Measurements from ENCODE around the gene MUS81. TPM values are rescaled to one million over a fixed set of nuclear protein-coding genes. Genes with fewer than 3 reads are reported as not detected.

The MUS81 gene
- total and polyA plus RNA-seq, 9 of the 15 experiments (the other 6 are each of a cell fraction or from before 2014, with no cell fraction given): 13.4 to 118 (median 53.7) TPM

DNA sequence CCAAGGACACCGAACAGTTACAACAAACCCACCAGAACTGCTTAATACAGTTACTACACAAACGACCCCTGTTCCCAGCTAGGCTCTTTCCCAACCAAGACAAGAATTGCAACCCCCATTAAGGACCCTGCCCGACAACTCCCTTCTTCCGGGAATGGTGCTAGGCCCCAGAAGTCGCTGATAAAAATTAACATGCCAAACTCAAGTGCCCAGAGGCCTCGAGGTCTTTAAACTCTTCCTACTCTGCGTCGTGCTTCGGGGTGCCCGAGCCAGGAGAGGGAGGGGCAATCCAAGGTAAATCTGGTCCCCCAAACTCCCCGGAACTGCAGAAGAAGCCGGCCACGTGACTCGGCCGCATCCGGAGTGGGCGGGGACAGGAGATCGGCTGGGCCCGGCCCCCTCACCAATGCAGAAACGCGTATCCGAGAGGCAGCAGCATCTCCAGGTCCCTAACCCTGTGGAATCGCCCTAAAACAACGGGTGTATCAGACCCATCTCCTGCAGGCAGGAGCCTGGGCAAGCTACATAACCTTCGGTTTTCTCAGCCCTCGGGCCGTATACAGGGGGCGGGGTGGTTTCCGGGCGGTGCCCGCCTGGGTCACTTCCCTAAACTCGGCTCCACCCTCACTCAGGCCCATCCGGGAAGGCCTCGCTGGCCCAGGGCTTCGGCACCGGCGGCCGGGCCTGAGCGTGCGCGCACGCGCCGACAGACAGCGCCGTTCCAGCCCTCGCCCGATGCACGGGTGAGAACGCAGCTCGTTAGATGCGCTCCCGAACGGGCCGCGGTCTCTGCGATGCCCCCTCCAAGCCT is 3.3 kb upstream of the MUS81 start (continued):
- TF ChIP-seq YY1 (IDR thresholded peaks at IDR 0.05; ENCODE audit: borderline replicate concordance in 1 of 3, control insufficient read depth in 1 of 3, extremely low read depth in 1 of 3, insufficient read depth in 3 of 3, insufficient read length in 1 of 3, insufficient replicate concordance in 2 of 3, low read depth in 1 of 3, low read length in 2 of 3) (no peak), FOXA1 (IDR thresholded peaks at IDR 0.05; ENCODE audit: borderline replicate concordance) (no peak), EP300 (IDR thresholded peaks at IDR 0.05; ENCODE audit: low read length) (no peak), MTA3 (IDR thresholded peaks at IDR 0.05; ENCODE audit: borderline replicate concordance) (peak; percentile 19; the same call in 1 of the 2 replicates), SMARCC2 (IDR thresholded peaks at IDR 0.05; ENCODE audit: low read depth) (no peak), ZBTB1 (CRISPR knock-in tag; IDR thresholded peaks at IDR 0.05; ENCODE audit: borderline replicate concordance, low read depth) (no peak), ZNF436 (CRISPR knock-in tag; IDR thresholded peaks at IDR 0.05) (no peak), ZNF354B (CRISPR knock-in tag; IDR thresholded peaks at IDR 0.05) (no peak), U2AF1 (optimal IDR thresholded peaks at IDR 0.05; ENCODE audit: low read depth, low read length) (no peak), ESRRB (CRISPR knock-in tag; IDR thresholded peaks at IDR 0.05; ENCODE audit: borderline replicate concordance) (no peak), SRF (CRISPR knock-in tag; IDR thresholded peaks at IDR 0.05) (peak; percentile 6 to 55; a peak in 1 of 4 replicates), SIN3A (IDR thresholded peaks at IDR 0.05; ENCODE audit: borderline replicate concordance in 2 of 2, control insufficient read depth in 1 of 2, low read depth in 2 of 2, low read length in 2 of 2) (peak; percentile 87 to 95; a peak in 3 of 4 replicates), NEUROD1 (IDR thresholded peaks at IDR 0.05; ENCODE audit: borderline replicate concordance, low read depth, low read length, partially characterized antibody) (peak; percentile 5), EP400 (IDR thresholded peaks at IDR 0.05) (peak; percentile 77), ZNF184 (CRISPR knock-in tag; IDR thresholded peaks at IDR 0.05) (no peak), NFE2 (IDR thresholded peaks at IDR 0.05; ENCODE audit: low read depth) (no peak), MEF2D (tag; conservative IDR thresholded peaks at IDR 0.05; ENCODE audit: low read depth) (no peak), KHSRP (IDR thresholded peaks at IDR 0.05) (no peak), SMARCA5 (IDR thresholded peaks at IDR 0.05) (no peak), SMAD2 (IDR thresholded peaks at IDR 0.05; ENCODE audit: low read depth, low read length) (no peak), CREM (IDR thresholded peaks at IDR 0.05; ENCODE audit: low read depth) (no peak)
- TF ChIP-seq, protein P1, sequence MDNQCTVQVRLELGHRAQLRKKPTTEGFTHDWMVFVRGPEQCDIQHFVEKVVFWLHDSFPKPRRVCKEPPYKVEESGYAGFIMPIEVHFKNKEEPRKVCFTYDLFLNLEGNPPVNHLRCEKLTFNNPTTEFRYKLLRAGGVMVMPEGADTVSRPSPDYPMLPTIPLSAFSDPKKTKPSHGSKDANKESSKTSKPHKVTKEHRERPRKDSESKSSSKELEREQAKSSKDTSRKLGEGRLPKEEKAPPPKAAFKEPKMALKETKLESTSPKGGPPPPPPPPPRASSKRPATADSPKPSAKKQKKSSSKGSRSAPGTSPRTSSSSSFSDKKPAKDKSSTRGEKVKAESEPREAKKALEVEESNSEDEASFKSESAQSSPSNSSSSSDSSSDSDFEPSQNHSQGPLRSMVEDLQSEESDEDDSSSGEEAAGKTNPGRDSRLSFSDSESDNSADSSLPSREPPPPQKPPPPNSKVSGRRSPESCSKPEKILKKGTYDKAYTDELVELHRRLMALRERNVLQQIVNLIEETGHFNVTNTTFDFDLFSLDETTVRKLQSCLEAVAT (IDR thresholded peaks at IDR 0.05): no peak
- TF ChIP-seq, protein P2, sequence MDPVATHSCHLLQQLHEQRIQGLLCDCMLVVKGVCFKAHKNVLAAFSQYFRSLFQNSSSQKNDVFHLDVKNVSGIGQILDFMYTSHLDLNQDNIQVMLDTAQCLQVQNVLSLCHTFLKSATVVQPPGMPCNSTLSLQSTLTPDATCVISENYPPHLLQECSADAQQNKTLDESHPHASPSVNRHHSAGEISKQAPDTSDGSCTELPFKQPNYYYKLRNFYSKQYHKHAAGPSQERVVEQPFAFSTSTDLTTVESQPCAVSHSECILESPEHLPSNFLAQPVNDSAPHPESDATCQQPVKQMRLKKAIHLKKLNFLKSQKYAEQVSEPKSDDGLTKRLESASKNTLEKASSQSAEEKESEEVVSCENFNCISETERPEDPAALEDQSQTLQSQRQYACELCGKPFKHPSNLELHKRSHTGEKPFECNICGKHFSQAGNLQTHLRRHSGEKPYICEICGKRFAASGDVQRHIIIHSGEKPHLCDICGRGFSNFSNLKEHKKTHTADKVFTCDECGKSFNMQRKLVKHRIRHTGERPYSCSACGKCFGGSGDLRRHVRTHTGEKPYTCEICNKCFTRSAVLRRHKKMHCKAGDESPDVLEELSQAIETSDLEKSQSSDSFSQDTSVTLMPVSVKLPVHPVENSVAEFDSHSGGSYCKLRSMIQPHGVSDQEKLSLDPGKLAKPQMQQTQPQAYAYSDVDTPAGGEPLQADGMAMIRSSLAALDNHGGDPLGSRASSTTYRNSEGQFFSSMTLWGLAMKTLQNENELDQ (CRISPR knock-in tag; IDR thresholded peaks at IDR 0.05; ENCODE audit: borderline replicate concordance): 0 out of 2 replicates have a peak, but pooled peaks have one; percentile 65
- TF ChIP-seq, protein P3, sequence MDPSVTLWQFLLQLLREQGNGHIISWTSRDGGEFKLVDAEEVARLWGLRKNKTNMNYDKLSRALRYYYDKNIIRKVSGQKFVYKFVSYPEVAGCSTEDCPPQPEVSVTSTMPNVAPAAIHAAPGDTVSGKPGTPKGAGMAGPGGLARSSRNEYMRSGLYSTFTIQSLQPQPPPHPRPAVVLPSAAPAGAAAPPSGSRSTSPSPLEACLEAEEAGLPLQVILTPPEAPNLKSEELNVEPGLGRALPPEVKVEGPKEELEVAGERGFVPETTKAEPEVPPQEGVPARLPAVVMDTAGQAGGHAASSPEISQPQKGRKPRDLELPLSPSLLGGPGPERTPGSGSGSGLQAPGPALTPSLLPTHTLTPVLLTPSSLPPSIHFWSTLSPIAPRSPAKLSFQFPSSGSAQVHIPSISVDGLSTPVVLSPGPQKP (CRISPR knock-in tag; IDR thresholded peaks at IDR 0.05): no peak
